AG10803 (cell line): ENCODE results near the gene BTBD9.

Experiments
- DNase-seq: peaks from one replicate; pipeline ENCODE4 v3.0.0; 2010; ENCODE audit warnings: low read depth
- H3K4me3 ChIP-seq: 2 replicates; pipeline ENCODE4 v1.5.1; 2011; ENCODE audit warnings: mild to moderate bottlenecking, low read length, control low read depth
- TF ChIP-seq, protein P1 (sequence below): conservative IDR thresholded peaks from 2 replicates; pipeline ENCODE4 v1.5.1; 2011; ENCODE audit warnings: mild to moderate bottlenecking, low read length, control low read depth, inconsistent platforms

BTBD9 gene

DNA sequence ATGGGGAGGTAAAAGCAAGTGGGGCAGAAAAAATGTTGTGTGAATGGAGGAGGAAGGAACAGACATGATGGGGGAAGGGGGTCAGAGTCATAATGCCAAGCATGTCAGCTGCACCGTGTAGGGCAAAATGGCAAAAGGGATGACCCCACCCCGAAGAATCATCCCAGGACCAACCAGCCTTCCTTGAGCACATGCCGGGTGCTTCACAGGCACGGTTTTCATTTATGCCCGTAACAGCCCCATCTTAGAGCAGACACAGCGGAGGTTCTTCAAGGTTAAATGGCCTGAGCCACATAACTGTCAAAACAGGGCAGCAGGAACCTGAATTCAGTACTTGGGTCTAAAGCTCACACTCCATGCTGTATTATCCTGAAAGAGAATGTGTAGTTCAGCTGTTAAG lies 498.0 kb downstream of the BTBD9 start:
- TF ChIP-seq, protein P1, sequence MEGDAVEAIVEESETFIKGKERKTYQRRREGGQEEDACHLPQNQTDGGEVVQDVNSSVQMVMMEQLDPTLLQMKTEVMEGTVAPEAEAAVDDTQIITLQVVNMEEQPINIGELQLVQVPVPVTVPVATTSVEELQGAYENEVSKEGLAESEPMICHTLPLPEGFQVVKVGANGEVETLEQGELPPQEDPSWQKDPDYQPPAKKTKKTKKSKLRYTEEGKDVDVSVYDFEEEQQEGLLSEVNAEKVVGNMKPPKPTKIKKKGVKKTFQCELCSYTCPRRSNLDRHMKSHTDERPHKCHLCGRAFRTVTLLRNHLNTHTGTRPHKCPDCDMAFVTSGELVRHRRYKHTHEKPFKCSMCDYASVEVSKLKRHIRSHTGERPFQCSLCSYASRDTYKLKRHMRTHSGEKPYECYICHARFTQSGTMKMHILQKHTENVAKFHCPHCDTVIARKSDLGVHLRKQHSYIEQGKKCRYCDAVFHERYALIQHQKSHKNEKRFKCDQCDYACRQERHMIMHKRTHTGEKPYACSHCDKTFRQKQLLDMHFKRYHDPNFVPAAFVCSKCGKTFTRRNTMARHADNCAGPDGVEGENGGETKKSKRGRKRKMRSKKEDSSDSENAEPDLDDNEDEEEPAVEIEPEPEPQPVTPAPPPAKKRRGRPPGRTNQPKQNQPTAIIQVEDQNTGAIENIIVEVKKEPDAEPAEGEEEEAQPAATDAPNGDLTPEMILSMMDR = no peak
- no peak overlapping the region for H3K4me3 ChIP-seq
- no peak for DNase-seq

DNA sequence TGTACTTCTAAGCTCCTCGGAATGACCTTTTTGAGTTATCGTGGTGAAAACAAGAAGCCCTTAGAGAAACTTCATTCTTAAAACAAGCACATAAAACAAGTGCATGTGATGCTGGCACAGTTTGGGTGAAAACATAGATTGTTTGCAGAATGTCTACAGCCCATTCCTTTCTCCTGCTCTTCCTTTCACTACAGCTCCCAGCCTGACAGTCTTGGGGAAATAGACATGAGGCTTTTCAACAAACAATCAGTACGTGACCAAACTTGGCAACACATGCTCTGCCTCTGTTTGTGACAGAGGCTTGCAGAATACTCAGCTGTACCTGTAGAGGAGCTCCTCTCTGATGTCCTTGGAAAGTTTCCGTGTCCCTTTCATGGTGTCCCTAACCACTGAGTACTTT lies 498.6 kb downstream of the BTBD9 start:
- TF ChIP-seq, protein P1 = no peak
- H3K4me3 ChIP-seq = no peak overlapping the region
- DNase-seq = no peak

DNA sequence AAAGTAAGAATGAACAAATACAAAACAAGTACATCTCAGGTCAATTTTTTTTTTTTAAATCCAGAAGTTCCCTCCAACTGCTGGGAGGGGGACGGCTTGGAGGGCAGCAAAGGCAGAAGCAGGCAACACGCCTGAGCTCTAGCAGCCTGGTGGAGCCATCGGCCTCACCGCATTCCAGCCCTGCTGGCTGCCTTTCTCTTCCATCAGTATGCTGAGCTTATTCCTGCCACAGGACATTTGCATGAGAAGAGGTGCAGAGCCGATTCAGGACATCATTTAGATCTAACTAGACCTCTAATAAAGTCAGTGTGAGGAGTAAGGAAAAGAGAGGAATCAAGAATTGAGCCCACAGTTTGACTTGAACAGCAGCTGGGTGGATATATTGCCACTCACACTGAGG lies 501.4 kb downstream of the BTBD9 start:
- TF ChIP-seq, protein P1 = no peak
- H3K4me3 ChIP-seq = no peak overlapping the region
- DNase-seq = no peak

DNA sequence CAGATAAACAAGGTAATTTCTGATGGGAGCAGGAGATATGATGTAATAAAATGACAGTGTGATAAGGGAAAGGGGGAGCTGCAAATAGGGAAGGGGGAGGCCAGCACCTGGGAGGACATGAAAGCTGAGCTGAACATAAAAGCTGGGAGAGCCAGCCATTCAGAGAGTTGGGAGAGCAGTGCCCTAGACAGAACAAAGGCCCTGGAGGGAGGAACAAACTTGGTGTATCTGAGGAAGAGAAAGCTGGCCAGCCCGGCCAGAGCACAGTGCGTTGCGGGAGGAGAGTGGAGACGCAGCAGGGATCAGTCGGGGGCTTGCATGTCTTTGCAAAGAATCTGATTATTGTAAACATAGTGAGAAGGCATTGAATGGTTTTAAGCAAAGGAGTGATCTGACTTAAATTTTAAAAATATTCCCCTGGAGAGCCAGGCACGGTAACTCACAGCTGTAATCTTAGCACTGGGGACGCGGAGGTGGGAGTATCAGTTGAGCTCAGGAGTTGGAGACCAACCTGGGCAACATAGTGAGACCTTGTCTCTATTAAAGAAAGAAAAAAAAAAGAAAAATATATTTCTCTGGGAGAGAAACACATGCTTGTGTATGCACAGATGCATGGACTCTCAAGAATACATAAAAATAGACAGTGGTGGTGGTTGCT lies 502.0 kb downstream of the BTBD9 start:
- no peak overlapping the region for H3K4me3 ChIP-seq
- DNase-seq = no peak
- TF ChIP-seq, protein P1 = no peak

DNA sequence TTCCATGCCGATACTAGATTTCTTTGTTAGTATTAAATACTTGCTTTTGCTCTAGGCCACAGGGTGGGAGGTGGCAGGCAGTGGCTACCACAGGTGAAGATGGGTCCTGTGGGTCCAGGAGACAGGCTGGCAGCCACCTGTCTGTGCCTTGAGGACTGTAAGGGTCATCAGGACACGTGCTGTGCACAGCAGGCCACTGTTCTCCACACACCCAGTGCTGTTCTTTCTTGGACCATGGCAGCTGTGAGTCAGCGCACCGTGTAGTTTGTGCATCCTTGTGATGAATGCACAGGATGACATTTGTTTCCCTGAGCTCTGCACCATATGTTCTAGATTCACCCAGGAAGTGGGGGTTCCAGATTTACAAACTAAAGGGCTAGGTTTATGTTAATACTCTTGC lies 503.2 kb downstream of the BTBD9 start:
- DNase-seq = no peak
- no peak overlapping the region for H3K4me3 ChIP-seq
- TF ChIP-seq, protein P1 = no peak

DNA sequence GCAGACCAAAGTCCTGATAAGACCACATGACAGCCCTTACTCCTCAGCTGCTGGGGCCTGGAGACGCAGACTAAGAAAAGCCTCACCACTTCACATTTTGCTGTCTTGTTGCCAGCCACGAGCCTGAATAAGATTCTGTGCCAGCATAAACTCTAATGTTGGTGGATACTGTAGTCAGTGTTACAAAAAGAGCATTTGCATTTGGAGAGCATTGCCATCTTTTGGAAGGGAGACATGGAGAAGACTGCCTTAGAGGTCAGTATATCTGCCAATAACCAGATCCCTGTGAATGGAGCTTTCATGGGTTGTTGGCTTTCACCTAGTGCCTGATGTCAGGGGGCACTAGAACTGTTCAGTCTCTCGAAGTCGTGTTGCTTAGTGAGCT lies 505.0 kb downstream of the BTBD9 start:
- no peak overlapping the region for H3K4me3 ChIP-seq
- TF ChIP-seq, protein P1 = no peak
- no peak for DNase-seq

DNA sequence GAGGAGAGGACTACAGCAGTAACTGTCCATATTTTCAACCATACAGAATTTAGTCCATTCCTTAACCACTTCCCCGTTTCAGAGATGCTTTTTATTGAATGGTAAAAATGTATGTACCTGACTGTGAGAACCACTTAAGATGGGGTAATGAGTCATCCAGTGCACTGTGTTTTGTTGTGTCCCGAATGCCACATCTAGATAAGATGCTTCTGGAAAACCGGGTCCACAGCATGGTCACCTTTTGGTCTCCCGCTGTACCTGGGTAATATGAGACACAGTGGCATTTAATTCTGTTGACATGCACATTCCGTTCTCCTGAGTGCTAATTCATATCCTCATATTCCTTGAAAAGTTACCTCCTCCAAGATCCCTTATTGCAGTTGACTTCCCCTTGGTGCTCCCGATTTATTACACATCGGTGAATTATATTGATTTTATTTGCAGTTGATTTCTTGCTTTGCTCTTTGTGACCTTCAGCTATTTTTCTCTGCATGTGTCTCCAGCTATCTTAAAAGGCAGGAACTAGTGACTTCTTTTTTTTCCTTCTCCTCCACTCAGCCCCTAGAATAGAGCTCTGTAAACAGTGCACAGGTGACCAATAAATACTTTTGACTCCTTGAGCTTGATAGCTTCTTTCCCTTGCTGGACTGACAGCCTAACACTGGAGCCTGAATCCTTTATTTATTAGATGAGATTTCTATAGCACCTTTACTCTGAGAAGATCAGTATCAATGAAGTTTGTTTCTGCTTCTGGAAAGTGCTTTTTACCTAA lies 505.6 kb downstream of the BTBD9 start:
- no peak overlapping the region for H3K4me3 ChIP-seq
- DNase-seq = no peak
- TF ChIP-seq, protein P1 = no peak
